WTC11 (cell line): Measurements from ENCODE around the gene RIBC2. TPM values are rescaled to one million over a fixed set of nuclear protein-coding genes. Genes with fewer than 3 reads are reported as not detected.

Experiments
- ATAC-seq: fragments of 200-7000 bp; cut with Tn5 transposase; 2 replicates; pipeline ENCODE4 v1.10.0; 2021; ENCODE audit warnings: mild to moderate bottlenecking, moderate library complexity
- CTCF ChIA-PET: fragments of 300-600 bp; sonication (Branson Sonifier 250); formaldehyde crosslinking; loops from one replicate; lab custom pipeline; 2021; ENCODE audit warnings: antibody characterized with exemption; lab: Charles Lee
- POLR2A ChIA-PET: fragments of 350-600 bp; sonication (Branson Sonifier 250); formaldehyde crosslinking; loops from one replicate; lab custom pipeline; 2021; ENCODE audit warnings: antibody characterized with exemption; lab: Charles Lee
- DNase-seq: peaks from one replicate; pipeline ENCODE4 v3.0.0; 2021; ENCODE audit warnings: low spot score
- H3K27ac Mint-ChIP-seq: 2 replicates; pipeline ENCODE4 v1.8.0; 2021; ENCODE audit warnings: mixed read lengths
- H3K27me3 Mint-ChIP-seq: 2 replicates; pipeline ENCODE4 v1.8.0; 2021; ENCODE audit warnings: low read depth, mild to moderate bottlenecking, moderate library complexity, mixed read lengths
- H3K36me3 Mint-ChIP-seq: 2 replicates; pipeline ENCODE4 v1.8.0; 2021; ENCODE audit warnings: mixed read lengths
- H3K4me1 Mint-ChIP-seq: 2 replicates; pipeline ENCODE4 v1.8.0; 2022; ENCODE audit warnings: mixed read lengths
- H3K4me3 Mint-ChIP-seq: 2 replicates; pipeline ENCODE4 v1.8.0; 2021; ENCODE audit warnings: mild to moderate bottlenecking, moderate library complexity, mixed read lengths
- H3K9me3 Mint-ChIP-seq: 2 replicates; pipeline ENCODE4 v1.8.0; 2021; ENCODE audit warnings: mixed read lengths
- ATF1 ChIP-seq: sonication (generic); formaldehyde crosslinking; IDR thresholded peaks from 2 replicates; pipeline ENCODE4 v1.8.1; 2023; ENCODE audit warnings: mild to moderate bottlenecking, moderate library complexity, missing genetic modification reagents
- CBFB ChIP-seq: sonication (generic); formaldehyde crosslinking; IDR thresholded peaks from 2 replicates; pipeline ENCODE4 v1.8.1; 2022; ENCODE audit warnings: mild to moderate bottlenecking, low read depth, missing genetic modification reagents
- EMX1 ChIP-seq: fragments of 250-450 bp; sonication (Bioruptor Pico); IDR thresholded peaks from 2 replicates; pipeline ENCODE4 v1.8.0; 2021; ENCODE audit warnings: mild to moderate bottlenecking
- ESRRA ChIP-seq: sonication (generic); formaldehyde crosslinking; IDR thresholded peaks from 2 replicates; pipeline ENCODE4 v1.8.1; 2022; ENCODE audit warnings: mild to moderate bottlenecking, missing genetic modification reagents, borderline replicate concordance
- ETV6 ChIP-seq: sonication (generic); formaldehyde crosslinking; IDR thresholded peaks from 2 replicates; pipeline ENCODE4 v1.8.1; 2022; ENCODE audit warnings: mild to moderate bottlenecking, missing genetic modification reagents
- GABPB1 ChIP-seq: sonication (generic); formaldehyde crosslinking; IDR thresholded peaks from 2 replicates; pipeline ENCODE4 v1.8.1; 2023; ENCODE audit warnings: mild to moderate bottlenecking, missing genetic modification reagents
- GTF2I ChIP-seq: fragments of 250-450 bp; sonication (Bioruptor Pico); conservative IDR thresholded peaks from 2 replicates; pipeline ENCODE4 v1.4.0; 2021; ENCODE audit warnings: mild to moderate bottlenecking
- HMGA2 ChIP-seq: fragments of 250-450 bp; sonication (Bioruptor Pico); IDR thresholded peaks from 2 replicates; pipeline ENCODE4 v1.4.0; 2021; ENCODE audit warnings: mild to moderate bottlenecking, moderate library complexity
- JAZF1 ChIP-seq: fragments of 250-450 bp; sonication (Bioruptor Pico); IDR thresholded peaks from 2 replicates; pipeline ENCODE4 v1.9.0; 2021; ENCODE audit warnings: moderate library complexity, mild to moderate bottlenecking, inconsistent platforms
- MYBL2 ChIP-seq: sonication (generic); formaldehyde crosslinking; IDR thresholded peaks from 2 replicates; pipeline ENCODE4 v1.8.1; 2023; ENCODE audit warnings: mild to moderate bottlenecking, moderate library complexity, missing genetic modification reagents
- NR1H2 ChIP-seq: sonication (generic); formaldehyde crosslinking; IDR thresholded peaks from 2 replicates; pipeline ENCODE4 v1.9.0; 2021; ENCODE audit warnings: mild to moderate bottlenecking, moderate library complexity, missing genetic modification reagents
- NR3C1 ChIP-seq: sonication (generic); formaldehyde crosslinking; conservative IDR thresholded peaks from 2 replicates; pipeline ENCODE4 v1.8.1; 2023; ENCODE audit warnings: low read depth, mild to moderate bottlenecking, missing genetic modification reagents
- TCF7 ChIP-seq: sonication (generic); formaldehyde crosslinking; IDR thresholded peaks from 2 replicates; pipeline ENCODE4 v1.8.0; 2022; ENCODE audit warnings: mild to moderate bottlenecking, low read depth, missing genetic modification reagents, moderate library complexity
- TP53 ChIP-seq: sonication (generic); formaldehyde crosslinking; IDR thresholded peaks from 2 replicates; pipeline ENCODE4 v1.8.1; 2023; ENCODE audit warnings: mild to moderate bottlenecking, missing genetic modification reagents
- ZNF138 ChIP-seq: sonication (generic); formaldehyde crosslinking; conservative IDR thresholded peaks from 2 replicates; pipeline ENCODE4 v1.8.1; 2022; ENCODE audit warnings: mild to moderate bottlenecking, moderate library complexity, missing genetic modification reagents
- ZNF232 ChIP-seq: sonication (generic); formaldehyde crosslinking; IDR thresholded peaks from 2 replicates; pipeline ENCODE4 v1.8.0; 2022; ENCODE audit warnings: mild to moderate bottlenecking, missing genetic modification reagents
- ZNF263 ChIP-seq: sonication (generic); formaldehyde crosslinking; IDR thresholded peaks from 2 replicates; pipeline ENCODE4 v1.8.1; 2022; ENCODE audit warnings: low read depth, mild to moderate bottlenecking, moderate library complexity, missing genetic modification reagents
- ZNF671 ChIP-seq: fragments of 250-450 bp; sonication (Bioruptor Pico); IDR thresholded peaks from 2 replicates; pipeline ENCODE4 v1.8.0; 2021; ENCODE audit warnings: mild to moderate bottlenecking
- total RNA-seq: library from RNA; stranded (reverse); gene quantifications from 3 replicates; pipeline ENCODE4 v1.2.3, GENCODE V29; 2021
- TF ChIP-seq, protein P1 (sequence below): fragments of 250-450 bp; sonication (Bioruptor Pico); IDR thresholded peaks from 2 replicates; pipeline ENCODE4 v1.9.0; 2021; ENCODE audit warnings: mild to moderate bottlenecking
- TF ChIP-seq, protein P2 (sequence below): sonication (generic); formaldehyde crosslinking; IDR thresholded peaks from 2 replicates; pipeline ENCODE4 v1.8.0; 2022; ENCODE audit warnings: mild to moderate bottlenecking, missing genetic modification reagents
- TF ChIP-seq, protein P3 (sequence below): fragments of 250-450 bp; sonication (Bioruptor Pico); IDR thresholded peaks from 2 replicates; pipeline ENCODE4 v1.9.0; 2021; ENCODE audit warnings: moderate library complexity, mild to moderate bottlenecking, inconsistent platforms, borderline replicate concordance
- TF ChIP-seq, protein P4 (sequence below): sonication (generic); formaldehyde crosslinking; IDR thresholded peaks from 2 replicates; pipeline ENCODE4 v1.8.1; 2022; ENCODE audit warnings: low read depth, missing genetic modification reagents, borderline replicate concordance
- TF ChIP-seq, protein P5 (sequence below): sonication (generic); formaldehyde crosslinking; IDR thresholded peaks from 2 replicates; pipeline ENCODE4 v1.8.0; 2023; ENCODE audit warnings: mild to moderate bottlenecking, missing genetic modification reagents

The RIBC2 gene
- total RNA-seq, 1 experiment from 2014 or later, result 2.4 TPM

DNA sequence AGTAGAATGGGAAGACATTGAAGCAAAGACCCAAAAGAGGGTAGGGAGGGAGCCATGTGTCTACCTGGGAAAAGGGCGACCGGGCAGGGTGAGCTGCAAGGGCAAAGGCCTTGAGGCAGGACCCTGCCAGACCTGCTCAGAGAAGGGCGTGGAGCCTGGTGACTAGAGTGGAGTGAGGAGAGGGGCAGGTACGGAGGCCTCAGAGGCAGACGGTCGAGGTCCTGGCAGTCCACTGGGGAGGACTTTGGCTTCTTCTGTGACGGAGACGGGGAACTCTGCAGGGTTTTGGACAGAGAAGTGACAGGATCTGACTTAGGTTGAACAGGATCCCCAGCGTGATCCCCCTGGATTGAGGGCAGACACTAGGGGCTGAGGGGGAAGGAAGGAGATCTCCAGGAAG lies 12.9 kb downstream of the RIBC2 start:
- H3K4me1 Mint-ChIP-seq, result no peaks in the 10 kb centered on the region
- ChIA-PET CTCF (no interaction called here), POLR2A (no interaction called here)
- H3K4me3 Mint-ChIP-seq, result no peak overlapping the region
- no peak for ATAC-seq
- peaks cover 6% of the 10 kb centered on the region; the same call in 1 of the 2 replicates for H3K36me3 Mint-ChIP-seq
- no peaks in the 10 kb centered on the region; the same call in 1 of the 2 replicates for H3K27me3 Mint-ChIP-seq
- no peak for TF ChIP-seq ZNF138
- TF ChIP-seq, protein P1, sequence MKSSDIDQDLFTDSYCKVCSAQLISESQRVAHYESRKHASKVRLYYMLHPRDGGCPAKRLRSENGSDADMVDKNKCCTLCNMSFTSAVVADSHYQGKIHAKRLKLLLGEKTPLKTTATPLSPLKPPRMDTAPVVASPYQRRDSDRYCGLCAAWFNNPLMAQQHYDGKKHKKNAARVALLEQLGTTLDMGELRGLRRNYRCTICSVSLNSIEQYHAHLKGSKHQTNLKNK (CRISPR knock-in tag), result no peak
- no peak for TF ChIP-seq ZNF671
- TF ChIP-seq, protein P2, sequence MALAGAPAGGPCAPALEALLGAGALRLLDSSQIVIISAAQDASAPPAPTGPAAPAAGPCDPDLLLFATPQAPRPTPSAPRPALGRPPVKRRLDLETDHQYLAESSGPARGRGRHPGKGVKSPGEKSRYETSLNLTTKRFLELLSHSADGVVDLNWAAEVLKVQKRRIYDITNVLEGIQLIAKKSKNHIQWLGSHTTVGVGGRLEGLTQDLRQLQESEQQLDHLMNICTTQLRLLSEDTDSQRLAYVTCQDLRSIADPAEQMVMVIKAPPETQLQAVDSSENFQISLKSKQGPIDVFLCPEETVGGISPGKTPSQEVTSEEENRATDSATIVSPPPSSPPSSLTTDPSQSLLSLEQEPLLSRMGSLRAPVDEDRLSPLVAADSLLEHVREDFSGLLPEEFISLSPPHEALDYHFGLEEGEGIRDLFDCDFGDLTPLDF (CRISPR knock-in tag), result no peak
- TF ChIP-seq CBFB (CRISPR knock-in tag), result no peak
- TF ChIP-seq NR1H2 (CRISPR knock-in tag), result no peak
- TF ChIP-seq ESRRA, result no peak
- no peak for TF ChIP-seq ETV6 (CRISPR knock-in tag)
- no peak for TF ChIP-seq JAZF1 (CRISPR knock-in tag)
- no peak overlapping the region for H3K27ac Mint-ChIP-seq
- H3K9me3 Mint-ChIP-seq, result peaks cover 14% of the 10 kb centered on the region
- no peak for DNase-seq

DNA sequence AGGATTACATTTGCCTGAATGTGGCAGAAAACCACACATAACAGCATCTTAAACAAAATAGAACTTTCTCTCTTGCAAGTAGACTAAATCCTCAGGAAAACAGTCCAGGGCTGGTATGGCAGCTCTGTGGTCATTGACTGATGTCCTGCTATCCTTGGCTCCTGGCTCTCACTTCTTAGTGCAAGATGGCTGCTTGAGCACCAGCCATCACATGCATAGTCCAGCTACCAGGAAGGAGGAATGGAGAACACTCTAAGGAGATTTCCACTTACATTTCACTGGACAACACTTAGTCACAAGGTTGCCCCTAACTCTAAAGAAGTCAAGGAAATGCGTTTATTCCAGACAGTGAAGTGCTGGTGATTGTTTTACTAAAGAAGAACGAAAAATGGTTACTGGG lies 13.6 kb downstream of the RIBC2 start:
- H3K4me1 Mint-ChIP-seq, result no peaks in the 10 kb centered on the region
- peaks cover 14% of the 10 kb centered on the region for H3K9me3 Mint-ChIP-seq
- CTCF ChIA-PET, result no interaction called here
- TF ChIP-seq GTF2I, result 0 out of 2 replicates have a peak, but pooled peaks have one; percentile 68
- TF ChIP-seq TP53 (CRISPR knock-in tag), result no peak
- no peak for TF ChIP-seq ZNF263
- TF ChIP-seq ZNF671, result no peak
- H3K36me3 Mint-ChIP-seq, result peaks cover 6% of the 10 kb centered on the region; the same call in 1 of the 2 replicates
- POLR2A ChIA-PET, result no interaction called here
- ATAC-seq, result no peak
- no peak overlapping the region for H3K4me3 Mint-ChIP-seq
- DNase-seq, result no peak
- no peaks in the 10 kb centered on the region for H3K27me3 Mint-ChIP-seq
- no peak overlapping the region for H3K27ac Mint-ChIP-seq

DNA sequence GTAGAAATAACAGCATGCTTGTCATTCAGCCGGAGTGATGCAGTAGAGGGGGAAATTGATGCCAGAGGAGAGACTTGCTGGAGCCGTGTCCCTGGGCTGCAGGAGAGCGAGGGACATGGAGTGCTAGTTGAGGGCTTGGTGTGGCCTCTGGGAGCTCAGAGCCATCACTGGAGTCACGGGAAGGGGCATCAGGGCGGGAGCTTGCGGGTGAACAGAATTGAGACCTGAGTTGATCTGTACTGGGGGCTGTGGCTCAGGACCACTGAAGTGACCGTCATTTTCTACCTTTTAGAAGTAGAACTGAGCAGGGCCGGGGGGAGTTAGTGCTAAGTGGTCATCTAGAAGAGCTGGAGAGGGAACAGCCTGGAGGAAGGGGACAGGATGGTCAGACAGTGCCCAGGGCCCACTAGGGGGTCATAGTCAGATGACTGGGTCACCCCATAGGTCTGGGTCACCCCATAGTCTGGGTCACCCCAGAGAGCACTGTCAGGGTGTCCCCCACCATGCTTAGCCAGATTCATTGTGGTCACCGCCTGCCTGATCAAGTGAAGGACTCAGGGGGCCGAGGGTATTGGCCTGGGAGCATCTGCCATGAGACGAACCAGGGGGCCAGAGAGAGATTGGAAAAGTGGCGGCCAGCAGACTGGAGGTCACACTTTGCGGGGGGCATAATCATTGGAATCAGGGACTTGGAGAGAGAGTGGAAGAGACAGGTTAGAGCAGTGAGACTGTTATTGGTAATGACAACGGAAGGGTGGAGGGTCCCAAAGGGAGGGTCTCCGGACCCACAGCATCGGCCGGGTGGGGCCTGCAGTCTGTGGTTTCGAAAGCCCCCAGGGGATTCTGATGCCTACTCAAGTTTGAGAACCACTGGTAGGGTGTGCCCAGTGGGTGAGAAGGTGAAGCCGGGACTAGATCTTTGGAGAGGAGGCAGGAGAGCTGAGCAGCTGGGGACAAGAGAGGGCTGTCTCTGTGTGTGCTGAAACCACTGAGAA lies 15.2 kb downstream of the RIBC2 start:
- H3K4me3 Mint-ChIP-seq, result no peak overlapping the region
- DNase-seq (no peak), ATAC-seq (no peak)
- peaks cover 14% of the 10 kb centered on the region for H3K9me3 Mint-ChIP-seq
- H3K36me3 Mint-ChIP-seq, result peaks cover 6% of the 10 kb centered on the region; the same call in 1 of the 2 replicates
- H3K27ac Mint-ChIP-seq, result peak overlapping the region; percentile 1
- no peaks in the 10 kb centered on the region for H3K4me1 Mint-ChIP-seq
- no peaks in the 10 kb centered on the region for H3K27me3 Mint-ChIP-seq
- ChIA-PET POLR2A (no interaction called here), CTCF (interaction anchor here (0.9 kb wide), 1 partner anchor 120 kb away, joined by 3 read pairs; no protein-coding TSS in a partner anchor)
- no peak for TF ChIP-seq ZNF138

DNA sequence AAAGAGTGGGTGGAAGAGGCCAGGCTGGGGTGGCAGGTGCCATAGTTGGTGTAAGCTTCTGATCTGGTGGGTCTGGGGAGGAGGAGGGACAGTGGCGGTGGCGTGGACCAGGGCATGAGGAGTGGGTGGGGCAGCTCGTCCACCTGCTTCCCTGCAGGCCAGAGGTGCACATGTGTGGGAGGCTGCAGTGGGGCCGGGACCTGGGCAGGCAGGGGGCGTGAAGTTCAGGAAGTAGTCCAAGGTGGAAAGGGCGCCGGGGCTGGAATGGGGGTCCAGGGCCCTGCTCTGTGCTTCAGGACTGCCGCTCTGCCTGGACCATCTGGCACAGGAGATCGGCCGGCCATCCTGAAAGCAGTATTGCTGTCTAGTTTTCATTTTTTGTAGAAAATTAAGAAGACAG lies 15.9 kb downstream of the RIBC2 start:
- Mint-ChIP-seq H3K9me3 (peaks cover 14% of the 10 kb centered on the region), H3K27me3 (no peaks in the 10 kb centered on the region), H3K36me3 (peaks cover 6% of the 10 kb centered on the region; the same call in 1 of the 2 replicates), H3K4me1 (no peaks in the 10 kb centered on the region), H3K4me3 (no peak overlapping the region), H3K27ac (no peak overlapping the region)
- ATAC-seq (no peak), DNase-seq (no peak)
- ChIA-PET POLR2A (interaction anchor here (0.5 kb wide), 1 partner anchor 702 kb away, joined by 3 read pairs; no protein-coding TSS in a partner anchor), CTCF (interaction anchor here (0.9 to 1.5 kb wide), 2 partner anchors 120 to 145 kb away, joined by 3 read pairs; partner anchors contain the start of gene UPK3A)
- TF ChIP-seq, protein P3, sequence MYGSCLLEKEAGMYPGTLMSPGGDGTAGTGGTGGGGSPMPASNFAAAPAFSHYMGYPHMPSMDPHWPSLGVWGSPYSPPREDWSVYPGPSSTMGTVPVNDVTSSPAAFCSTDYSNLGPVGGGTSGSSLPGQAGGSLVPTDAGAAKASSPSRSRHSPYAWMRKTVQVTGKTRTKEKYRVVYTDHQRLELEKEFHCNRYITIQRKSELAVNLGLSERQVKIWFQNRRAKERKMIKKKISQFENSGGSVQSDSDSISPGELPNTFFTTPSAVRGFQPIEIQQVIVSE (CRISPR knock-in tag), result no peak
- TF ChIP-seq HMGA2 (no peak), NR3C1 (CRISPR knock-in tag) (no peak), GABPB1 (CRISPR knock-in tag) (no peak), TP53 (CRISPR knock-in tag) (no peak), MYBL2 (no peak), JAZF1 (CRISPR knock-in tag) (no peak), ZNF232 (CRISPR knock-in tag) (no peak), TCF7 (CRISPR knock-in tag) (no peak), EMX1 (CRISPR knock-in tag) (no peak), ATF1 (CRISPR knock-in tag) (no peak)
- TF ChIP-seq, protein P4, sequence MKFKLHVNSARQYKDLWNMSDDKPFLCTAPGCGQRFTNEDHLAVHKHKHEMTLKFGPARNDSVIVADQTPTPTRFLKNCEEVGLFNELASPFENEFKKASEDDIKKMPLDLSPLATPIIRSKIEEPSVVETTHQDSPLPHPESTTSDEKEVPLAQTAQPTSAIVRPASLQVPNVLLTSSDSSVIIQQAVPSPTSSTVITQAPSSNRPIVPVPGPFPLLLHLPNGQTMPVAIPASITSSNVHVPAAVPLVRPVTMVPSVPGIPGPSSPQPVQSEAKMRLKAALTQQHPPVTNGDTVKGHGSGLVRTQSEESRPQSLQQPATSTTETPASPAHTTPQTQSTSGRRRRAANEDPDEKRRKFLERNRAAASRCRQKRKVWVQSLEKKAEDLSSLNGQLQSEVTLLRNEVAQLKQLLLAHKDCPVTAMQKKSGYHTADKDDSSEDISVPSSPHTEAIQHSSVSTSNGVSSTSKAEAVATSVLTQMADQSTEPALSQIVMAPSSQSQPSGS (CRISPR knock-in tag), result no peak
- TF ChIP-seq, protein P5, sequence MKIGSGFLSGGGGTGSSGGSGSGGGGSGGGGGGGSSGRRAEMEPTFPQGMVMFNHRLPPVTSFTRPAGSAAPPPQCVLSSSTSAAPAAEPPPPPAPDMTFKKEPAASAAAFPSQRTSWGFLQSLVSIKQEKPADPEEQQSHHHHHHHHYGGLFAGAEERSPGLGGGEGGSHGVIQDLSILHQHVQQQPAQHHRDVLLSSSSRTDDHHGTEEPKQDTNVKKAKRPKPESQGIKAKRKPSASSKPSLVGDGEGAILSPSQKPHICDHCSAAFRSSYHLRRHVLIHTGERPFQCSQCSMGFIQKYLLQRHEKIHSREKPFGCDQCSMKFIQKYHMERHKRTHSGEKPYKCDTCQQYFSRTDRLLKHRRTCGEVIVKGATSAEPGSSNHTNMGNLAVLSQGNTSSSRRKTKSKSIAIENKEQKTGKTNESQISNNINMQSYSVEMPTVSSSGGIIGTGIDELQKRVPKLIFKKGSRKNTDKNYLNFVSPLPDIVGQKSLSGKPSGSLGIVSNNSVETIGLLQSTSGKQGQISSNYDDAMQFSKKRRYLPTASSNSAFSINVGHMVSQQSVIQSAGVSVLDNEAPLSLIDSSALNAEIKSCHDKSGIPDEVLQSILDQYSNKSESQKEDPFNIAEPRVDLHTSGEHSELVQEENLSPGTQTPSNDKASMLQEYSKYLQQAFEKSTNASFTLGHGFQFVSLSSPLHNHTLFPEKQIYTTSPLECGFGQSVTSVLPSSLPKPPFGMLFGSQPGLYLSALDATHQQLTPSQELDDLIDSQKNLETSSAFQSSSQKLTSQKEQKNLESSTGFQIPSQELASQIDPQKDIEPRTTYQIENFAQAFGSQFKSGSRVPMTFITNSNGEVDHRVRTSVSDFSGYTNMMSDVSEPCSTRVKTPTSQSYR (CRISPR knock-in tag), result no peak
